Panc1 (cell line): ENCODE data around the gene ZNF683. TPM values are rescaled to one million over a fixed set of nuclear protein-coding genes. Genes with fewer than 3 reads are reported as not detected.

Experiments
- ATAC-seq: fragments of 200-7000 bp; cut with Tn5 transposase; 2 replicates; pipeline ENCODE4 v1.9.1; 2020; ENCODE audit warnings: mild to moderate bottlenecking, moderate library complexity
- BruUV-seq: library from RNA; stranded (reverse); fragments of 400-500 nt; replicated peaks from 2 replicates; lab custom pipeline; 2021; lab: Mats Ljungman, UMichigan
- CTCF ChIA-PET: fragments of 300-600 bp; sonication (Branson Sonifier 250); formaldehyde crosslinking; loops from one replicate; lab custom pipeline; 2022; ENCODE audit warnings: antibody characterized with exemption; lab: Charles Lee
- POLR2A ChIA-PET: fragments of 300-600 bp; sonication (Branson Sonifier 250); formaldehyde crosslinking; loops from one replicate; lab custom pipeline; 2022; ENCODE audit warnings: antibody characterized with exemption; lab: Charles Lee
- DNase-seq: peaks from one replicate; pipeline ENCODE4 v3.0.0-alpha.2; 2010; ENCODE audit warnings: low read depth, low spot score
- H3K27ac ChIP-seq: 2 replicates; pipeline ENCODE4 v1.5.1; 2011; ENCODE audit warnings: mild to moderate bottlenecking, low read length, inconsistent platforms
- H3K27me3 ChIP-seq: fragments of 200-500 bp; sonication (Bioruptor generic); 2 replicates; pipeline ENCODE4 v1.6.0; 2014; ENCODE audit warnings: low read length, inconsistent platforms; ENCODE audit not compliant: control insufficient read depth, insufficient read depth
- H3K36me3 ChIP-seq: fragments of 200-500 bp; sonication (Bioruptor generic); 2 replicates; pipeline ENCODE4 v1.5.1; 2014; ENCODE audit warnings: inconsistent platforms, mild to moderate bottlenecking, low read length, moderate library complexity; ENCODE audit not compliant: control insufficient read depth, insufficient read depth
- H3K4me1 ChIP-seq: 2 replicates; pipeline ENCODE4 v1.5.1; 2011; ENCODE audit warnings: inconsistent platforms, mild to moderate bottlenecking, low read length, moderate library complexity; ENCODE audit not compliant: control insufficient read depth, insufficient read depth
- H3K4me3 ChIP-seq, 2 experiments: 2 replicates each; pipeline ENCODE4 v1.5.1; 2011 to 2012; ENCODE audit warnings: low read depth in 2 of 2, low read length in 2 of 2, mild to moderate bottlenecking in 2 of 2, inconsistent platforms in 1 of 2, moderate library complexity in 1 of 2
- H3K9me3 ChIP-seq: fragments of 200-500 bp; sonication (Bioruptor generic); 2 replicates; pipeline ENCODE4 v1.5.1; 2014; ENCODE audit warnings: low read depth, mild to moderate bottlenecking, inconsistent platforms, low read length, moderate library complexity; ENCODE audit not compliant: control insufficient read depth, insufficient read depth
- POLR2AphosphoS5 ChIP-seq: IDR thresholded peaks from 2 replicates; pipeline ENCODE4 v1.6.1; 2012; ENCODE audit warnings: mild to moderate bottlenecking, low read depth, low read length, moderate library complexity
- SIN3A ChIP-seq: IDR thresholded peaks from 2 replicates; pipeline ENCODE4 v1.6.1; 2012; ENCODE audit warnings: low read depth, mild to moderate bottlenecking, low read length, moderate library complexity, borderline replicate concordance; ENCODE audit not compliant: insufficient read depth
- TCF7L2 ChIP-seq: IDR thresholded peaks from 2 replicates; pipeline ENCODE4 v1.6.1; 2011; ENCODE audit warnings: mild to moderate bottlenecking, low read depth, low read length, inconsistent platforms
- in situ Hi-C: cut with HindIII; loops from 2 replicates; pipeline ENCODE4 v1.10.0; 2016; ENCODE audit warnings: low sequenced_read_pairs, low pct_unique_long_range_greater_than_20kb
- intact Hi-C: fragments of 100-400 bp; cut with micrococcal nuclease; formaldehyde crosslinking; loops from one replicate; pipeline ENCODE4 v1.10.0; 2022; ENCODE audit not compliant: unreplicated experiment
- total RNA-seq: library from RNA; stranded (reverse); gene quantifications from one replicate; pipeline ENCODE4 v1.2.1, GENCODE V29; 2021; ENCODE audit not compliant: unreplicated experiment
- TF ChIP-seq, protein P1 (sequence below): fragments of 450-650 bp; IDR thresholded peaks from 2 replicates; pipeline ENCODE4 v1.5.1; 2017; ENCODE audit warnings: mild to moderate bottlenecking
- TF ChIP-seq, protein P2 (sequence below), 2 experiments: IDR thresholded peaks; 2 replicates each; pipeline ENCODE4 v1.6.1; 2011 to 2012; ENCODE audit warnings: low read depth in 2 of 2, control low read depth in 1 of 2, low read length in 1 of 2, mild to moderate bottlenecking in 1 of 2, moderate library complexity in 1 of 2; ENCODE audit not compliant: insufficient read depth in 1 of 2

ZNF683 gene
- total RNA-seq, 1 experiment from 2014 or later: not detected

DNA sequence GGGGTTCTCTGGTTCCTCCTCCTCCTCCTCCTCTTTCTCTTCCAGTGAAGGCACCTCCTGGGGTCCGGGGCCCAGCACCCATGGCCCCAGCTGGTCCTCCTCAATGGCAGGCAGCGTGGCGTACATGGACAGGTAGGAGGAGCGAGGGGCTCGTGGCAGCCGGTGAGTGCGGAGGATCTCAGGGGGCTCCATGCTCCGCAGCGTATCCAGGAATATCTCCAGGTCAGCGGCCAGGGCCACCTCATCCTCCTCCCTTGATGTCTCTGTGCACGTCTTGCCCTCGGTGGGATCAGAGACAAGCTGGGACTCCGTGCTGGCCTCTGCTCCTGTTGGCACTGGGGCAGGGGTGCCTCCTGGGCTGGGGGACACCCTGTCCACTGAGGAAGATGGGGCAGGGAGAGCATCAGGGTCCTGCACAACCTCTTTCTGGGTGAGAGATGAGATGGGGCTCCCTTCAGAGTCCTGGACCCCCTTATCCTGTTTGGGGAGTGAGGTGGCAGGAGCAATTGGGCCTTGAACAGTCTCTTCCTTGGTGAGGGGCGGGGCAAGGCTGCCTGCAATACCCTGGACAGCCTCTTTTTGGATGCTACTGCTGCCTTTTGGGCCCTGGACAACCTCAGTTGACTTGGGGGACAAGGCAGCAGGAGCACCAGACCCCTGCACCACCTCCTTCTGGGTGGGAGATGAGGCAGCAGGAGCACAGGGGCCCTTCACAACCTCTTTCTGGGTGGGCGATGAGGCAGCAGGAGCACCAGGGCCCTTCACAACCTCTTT is 28.2 kb downstream of the ZNF683 start:
- Histone ChIP-seq H3K9me3 (no peaks in the 10 kb centered on the region), H3K4me1 (no peaks in the 10 kb centered on the region), H3K36me3 (no peaks in the 10 kb centered on the region), H3K27ac (no peak overlapping the region), H3K4me3 (no peak overlapping the region), H3K27me3 (no peaks in the 10 kb centered on the region)
- no peak for DNase-seq
- POLR2A ChIA-PET: interaction anchor here (0.5 kb wide), 1 partner anchor 404 kb away, joined by 4 read pairs; no protein-coding TSS in a partner anchor
- no TSS peak for BruUV-seq
- in situ Hi-C loops (no loop called here), intact Hi-C loops (no loop called here)
- TF ChIP-seq, protein P1, sequence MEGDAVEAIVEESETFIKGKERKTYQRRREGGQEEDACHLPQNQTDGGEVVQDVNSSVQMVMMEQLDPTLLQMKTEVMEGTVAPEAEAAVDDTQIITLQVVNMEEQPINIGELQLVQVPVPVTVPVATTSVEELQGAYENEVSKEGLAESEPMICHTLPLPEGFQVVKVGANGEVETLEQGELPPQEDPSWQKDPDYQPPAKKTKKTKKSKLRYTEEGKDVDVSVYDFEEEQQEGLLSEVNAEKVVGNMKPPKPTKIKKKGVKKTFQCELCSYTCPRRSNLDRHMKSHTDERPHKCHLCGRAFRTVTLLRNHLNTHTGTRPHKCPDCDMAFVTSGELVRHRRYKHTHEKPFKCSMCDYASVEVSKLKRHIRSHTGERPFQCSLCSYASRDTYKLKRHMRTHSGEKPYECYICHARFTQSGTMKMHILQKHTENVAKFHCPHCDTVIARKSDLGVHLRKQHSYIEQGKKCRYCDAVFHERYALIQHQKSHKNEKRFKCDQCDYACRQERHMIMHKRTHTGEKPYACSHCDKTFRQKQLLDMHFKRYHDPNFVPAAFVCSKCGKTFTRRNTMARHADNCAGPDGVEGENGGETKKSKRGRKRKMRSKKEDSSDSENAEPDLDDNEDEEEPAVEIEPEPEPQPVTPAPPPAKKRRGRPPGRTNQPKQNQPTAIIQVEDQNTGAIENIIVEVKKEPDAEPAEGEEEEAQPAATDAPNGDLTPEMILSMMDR: no peak
- TF ChIP-seq POLR2AphosphoS5 (no peak), TCF7L2 (no peak), SIN3A (no peak)
- TF ChIP-seq, protein P2, sequence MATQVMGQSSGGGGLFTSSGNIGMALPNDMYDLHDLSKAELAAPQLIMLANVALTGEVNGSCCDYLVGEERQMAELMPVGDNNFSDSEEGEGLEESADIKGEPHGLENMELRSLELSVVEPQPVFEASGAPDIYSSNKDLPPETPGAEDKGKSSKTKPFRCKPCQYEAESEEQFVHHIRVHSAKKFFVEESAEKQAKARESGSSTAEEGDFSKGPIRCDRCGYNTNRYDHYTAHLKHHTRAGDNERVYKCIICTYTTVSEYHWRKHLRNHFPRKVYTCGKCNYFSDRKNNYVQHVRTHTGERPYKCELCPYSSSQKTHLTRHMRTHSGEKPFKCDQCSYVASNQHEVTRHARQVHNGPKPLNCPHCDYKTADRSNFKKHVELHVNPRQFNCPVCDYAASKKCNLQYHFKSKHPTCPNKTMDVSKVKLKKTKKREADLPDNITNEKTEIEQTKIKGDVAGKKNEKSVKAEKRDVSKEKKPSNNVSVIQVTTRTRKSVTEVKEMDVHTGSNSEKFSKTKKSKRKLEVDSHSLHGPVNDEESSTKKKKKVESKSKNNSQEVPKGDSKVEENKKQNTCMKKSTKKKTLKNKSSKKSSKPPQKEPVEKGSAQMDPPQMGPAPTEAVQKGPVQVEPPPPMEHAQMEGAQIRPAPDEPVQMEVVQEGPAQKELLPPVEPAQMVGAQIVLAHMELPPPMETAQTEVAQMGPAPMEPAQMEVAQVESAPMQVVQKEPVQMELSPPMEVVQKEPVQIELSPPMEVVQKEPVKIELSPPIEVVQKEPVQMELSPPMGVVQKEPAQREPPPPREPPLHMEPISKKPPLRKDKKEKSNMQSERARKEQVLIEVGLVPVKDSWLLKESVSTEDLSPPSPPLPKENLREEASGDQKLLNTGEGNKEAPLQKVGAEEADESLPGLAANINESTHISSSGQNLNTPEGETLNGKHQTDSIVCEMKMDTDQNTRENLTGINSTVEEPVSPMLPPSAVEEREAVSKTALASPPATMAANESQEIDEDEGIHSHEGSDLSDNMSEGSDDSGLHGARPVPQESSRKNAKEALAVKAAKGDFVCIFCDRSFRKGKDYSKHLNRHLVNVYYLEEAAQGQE (IDR thresholded peaks at IDR 0.05; ENCODE audit: insufficient read depth in 1 of 2, low read depth in 2 of 2, low read length in 1 of 2): no peak
- ATAC-seq: no peak
- CTCF ChIA-PET: no interaction called here

DNA sequence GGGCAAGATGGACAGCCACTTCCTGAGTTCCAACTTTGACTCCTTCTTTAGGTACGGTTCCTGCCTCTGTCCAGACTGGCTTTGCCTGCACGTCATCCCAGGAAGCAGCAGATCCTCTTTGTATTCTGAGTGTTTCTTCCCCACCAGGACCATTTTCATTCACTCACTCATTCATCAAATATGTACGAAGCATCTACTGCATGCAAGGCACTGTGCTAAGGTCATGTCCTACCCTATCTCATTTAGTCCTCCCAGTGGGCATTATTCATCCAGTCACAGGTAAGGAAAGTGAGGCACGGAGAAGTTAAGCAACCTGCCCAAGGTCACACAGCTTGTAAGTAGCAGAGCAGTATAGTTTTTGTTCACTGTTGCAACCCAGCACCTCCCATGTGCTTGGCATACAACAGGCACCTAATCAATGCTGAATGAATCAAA is 32.5 kb downstream of the ZNF683 start:
- no TSS peak for BruUV-seq
- TF ChIP-seq, protein P1: no peak
- TF ChIP-seq, protein P2 (IDR thresholded peaks at IDR 0.05; ENCODE audit: insufficient read depth in 1 of 2, low read depth in 2 of 2, low read length in 1 of 2): no peak
- TF ChIP-seq TCF7L2 (no peak), SIN3A (no peak), POLR2AphosphoS5 (no peak)
- Histone ChIP-seq H3K4me3 (no peak overlapping the region), H3K27me3 (no peaks in the 10 kb centered on the region), H3K4me1 (no peaks in the 10 kb centered on the region), H3K36me3 (no peaks in the 10 kb centered on the region), H3K27ac (no peak overlapping the region), H3K9me3 (no peaks in the 10 kb centered on the region)
- ChIA-PET CTCF (interaction anchor here (0.6 kb wide), 2 partner anchors 21 to 24 kb away, joined by 4 read pairs; no protein-coding TSS in a partner anchor), POLR2A (no interaction called here)
- ATAC-seq (no peak), DNase-seq (no peak)
- intact Hi-C loops (no loop called here), in situ Hi-C loops (no loop called here)
